WTC11 (cell line): Measurements from ENCODE around the gene IQGAP2. TPM values are rescaled to one million over a fixed set of nuclear protein-coding genes. Genes with fewer than 3 reads are reported as not detected.

Experiments
- ATAC-seq: fragments of 200-7000 bp; cut with Tn5 transposase; 2 replicates; pipeline ENCODE4 v1.10.0; 2021; ENCODE audit warnings: mild to moderate bottlenecking, moderate library complexity
- CTCF ChIA-PET: fragments of 300-600 bp; sonication (Branson Sonifier 250); formaldehyde crosslinking; loops from one replicate; lab custom pipeline; 2021; ENCODE audit warnings: antibody characterized with exemption; lab: Charles Lee
- POLR2A ChIA-PET: fragments of 350-600 bp; sonication (Branson Sonifier 250); formaldehyde crosslinking; loops from one replicate; lab custom pipeline; 2021; ENCODE audit warnings: antibody characterized with exemption; lab: Charles Lee
- DNase-seq: peaks from one replicate; pipeline ENCODE4 v3.0.0; 2021; ENCODE audit warnings: low spot score
- H3K27ac Mint-ChIP-seq: 2 replicates; pipeline ENCODE4 v1.8.0; 2021; ENCODE audit warnings: mixed read lengths
- H3K27me3 Mint-ChIP-seq: 2 replicates; pipeline ENCODE4 v1.8.0; 2021; ENCODE audit warnings: low read depth, mild to moderate bottlenecking, moderate library complexity, mixed read lengths
- H3K36me3 Mint-ChIP-seq: 2 replicates; pipeline ENCODE4 v1.8.0; 2021; ENCODE audit warnings: mixed read lengths
- H3K4me1 Mint-ChIP-seq: 2 replicates; pipeline ENCODE4 v1.8.0; 2022; ENCODE audit warnings: mixed read lengths
- H3K4me3 Mint-ChIP-seq: 2 replicates; pipeline ENCODE4 v1.8.0; 2021; ENCODE audit warnings: mild to moderate bottlenecking, moderate library complexity, mixed read lengths
- H3K9me3 Mint-ChIP-seq: 2 replicates; pipeline ENCODE4 v1.8.0; 2021; ENCODE audit warnings: mixed read lengths
- ARID4B ChIP-seq: sonication (generic); formaldehyde crosslinking; IDR thresholded peaks from 2 replicates; pipeline ENCODE4 v1.8.0; 2023; ENCODE audit warnings: missing genetic modification reagents, mild to moderate bottlenecking, borderline replicate concordance
- CREM ChIP-seq: sonication (generic); formaldehyde crosslinking; IDR thresholded peaks from 2 replicates; pipeline ENCODE4 v1.8.1; 2022; ENCODE audit warnings: mild to moderate bottlenecking, missing genetic modification reagents, moderate library complexity
- ESRRA ChIP-seq: sonication (generic); formaldehyde crosslinking; IDR thresholded peaks from 2 replicates; pipeline ENCODE4 v1.8.1; 2022; ENCODE audit warnings: mild to moderate bottlenecking, missing genetic modification reagents, borderline replicate concordance
- FOXP4 ChIP-seq: sonication (generic); formaldehyde crosslinking; IDR thresholded peaks from 2 replicates; pipeline ENCODE4 v1.8.0; 2022; ENCODE audit warnings: mild to moderate bottlenecking, missing genetic modification reagents
- HMGXB4 ChIP-seq: sonication (generic); formaldehyde crosslinking; IDR thresholded peaks from 2 replicates; pipeline ENCODE4 v1.8.1; 2023; ENCODE audit warnings: mild to moderate bottlenecking, moderate library complexity, missing genetic modification reagents
- IRF1 ChIP-seq: sonication (generic); formaldehyde crosslinking; IDR thresholded peaks from 2 replicates; pipeline ENCODE4 v1.8.0; 2023; ENCODE audit warnings: missing genetic modification reagents
- IRF2 ChIP-seq: sonication (generic); formaldehyde crosslinking; IDR thresholded peaks from 2 replicates; pipeline ENCODE4 v1.8.0; 2022; ENCODE audit warnings: low read depth, missing genetic modification reagents, borderline replicate concordance
- JUN ChIP-seq: sonication (generic); formaldehyde crosslinking; IDR thresholded peaks from 2 replicates; pipeline ENCODE4 v1.8.0; 2023; ENCODE audit warnings: mild to moderate bottlenecking, missing genetic modification reagents
- MLX ChIP-seq: sonication (generic); formaldehyde crosslinking; IDR thresholded peaks from 2 replicates; pipeline ENCODE4 v1.8.1; 2023; ENCODE audit warnings: mild to moderate bottlenecking, missing genetic modification reagents, moderate library complexity
- MXD4 ChIP-seq: fragments of 250-450 bp; sonication (Bioruptor Pico); IDR thresholded peaks from 2 replicates; pipeline ENCODE4 v1.8.0; 2021; ENCODE audit warnings: mild to moderate bottlenecking, moderate library complexity, borderline replicate concordance
- NR2C2 ChIP-seq: sonication (generic); formaldehyde crosslinking; IDR thresholded peaks from 2 replicates; pipeline ENCODE4 v1.8.0; 2022; ENCODE audit warnings: mild to moderate bottlenecking, missing genetic modification reagents
- RELA ChIP-seq: sonication (generic); formaldehyde crosslinking; IDR thresholded peaks from 2 replicates; pipeline ENCODE4 v1.8.1; 2022; ENCODE audit warnings: missing genetic modification reagents, mild to moderate bottlenecking, borderline replicate concordance
- SMAD3 ChIP-seq: sonication (generic); formaldehyde crosslinking; IDR thresholded peaks from 2 replicates; pipeline ENCODE4 v1.8.0; 2022; ENCODE audit warnings: missing genetic modification reagents, mild to moderate bottlenecking, borderline replicate concordance
- ZNF121 ChIP-seq: sonication (generic); formaldehyde crosslinking; IDR thresholded peaks from 2 replicates; pipeline ENCODE4 v1.8.0; 2023; ENCODE audit warnings: missing genetic modification reagents
- ZNF232 ChIP-seq: sonication (generic); formaldehyde crosslinking; IDR thresholded peaks from 2 replicates; pipeline ENCODE4 v1.8.0; 2022; ENCODE audit warnings: mild to moderate bottlenecking, missing genetic modification reagents
- total RNA-seq: library from RNA; stranded (reverse); gene quantifications from 3 replicates; pipeline ENCODE4 v1.2.3, GENCODE V29; 2021
- TF ChIP-seq, protein P1 (sequence below): fragments of 250-450 bp; sonication (Bioruptor Pico); IDR thresholded peaks from 2 replicates; pipeline ENCODE4 v1.9.0; 2021; ENCODE audit warnings: mild to moderate bottlenecking
- TF ChIP-seq, protein P2 (sequence below): fragments of 250-450 bp; sonication (Bioruptor Pico); IDR thresholded peaks from 2 replicates; pipeline ENCODE4 v2.1.2; 2022; ENCODE audit warnings: mild to moderate bottlenecking, moderate library complexity
- TF ChIP-seq, protein P3 (sequence below): sonication (generic); formaldehyde crosslinking; IDR thresholded peaks from 2 replicates; pipeline ENCODE4 v1.8.1; 2023; ENCODE audit warnings: mild to moderate bottlenecking, missing genetic modification reagents
- TF ChIP-seq, protein P4 (sequence below): sonication (generic); formaldehyde crosslinking; IDR thresholded peaks from 2 replicates; pipeline ENCODE4 v1.8.1; 2023; ENCODE audit warnings: mild to moderate bottlenecking, missing genetic modification reagents, moderate library complexity

Gene IQGAP2
- total RNA-seq, 1 experiment from 2014 or later: 70.6 TPM

DNA sequence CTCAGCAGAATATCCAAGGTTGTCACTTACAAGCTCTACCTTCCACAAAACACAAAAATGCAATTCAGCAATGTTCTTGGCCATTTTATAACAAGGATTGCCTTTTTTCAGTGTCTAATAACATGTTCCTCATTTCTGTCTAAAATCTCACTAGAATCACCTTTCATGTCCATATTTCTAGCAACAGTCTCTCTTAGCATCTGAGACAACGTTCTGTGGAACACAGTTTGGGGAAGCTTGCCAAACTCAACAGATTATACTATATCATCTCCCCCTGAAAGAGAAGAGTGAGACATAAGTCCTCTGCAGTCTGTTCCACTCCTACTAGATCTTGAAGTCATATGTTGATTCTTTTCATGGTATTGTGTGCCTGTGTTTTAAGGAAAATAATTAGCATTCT lies 149.5 kb downstream of the IQGAP2 start:
- H3K36me3 Mint-ChIP-seq: peaks cover 20% of the 10 kb centered on the region
- ATAC-seq (no peak), DNase-seq (no peak)
- POLR2A ChIA-PET: no interaction called here
- H3K4me1 Mint-ChIP-seq: peaks cover 14% of the 10 kb centered on the region
- no peaks in the 10 kb centered on the region for H3K27me3 Mint-ChIP-seq
- no peak overlapping the region for H3K4me3 Mint-ChIP-seq
- no peak overlapping the region for H3K27ac Mint-ChIP-seq
- TF ChIP-seq HMGXB4 (CRISPR knock-in tag) (no peak), ZNF232 (CRISPR knock-in tag) (no peak), SMAD3 (CRISPR knock-in tag) (no peak), FOXP4 (no peak), CREM (CRISPR knock-in tag) (no peak), ZNF121 (CRISPR knock-in tag) (no peak), ESRRA (no peak), JUN (CRISPR knock-in tag) (no peak), IRF1 (no peak), IRF2 (CRISPR knock-in tag) (no peak)
- TF ChIP-seq, protein P1, sequence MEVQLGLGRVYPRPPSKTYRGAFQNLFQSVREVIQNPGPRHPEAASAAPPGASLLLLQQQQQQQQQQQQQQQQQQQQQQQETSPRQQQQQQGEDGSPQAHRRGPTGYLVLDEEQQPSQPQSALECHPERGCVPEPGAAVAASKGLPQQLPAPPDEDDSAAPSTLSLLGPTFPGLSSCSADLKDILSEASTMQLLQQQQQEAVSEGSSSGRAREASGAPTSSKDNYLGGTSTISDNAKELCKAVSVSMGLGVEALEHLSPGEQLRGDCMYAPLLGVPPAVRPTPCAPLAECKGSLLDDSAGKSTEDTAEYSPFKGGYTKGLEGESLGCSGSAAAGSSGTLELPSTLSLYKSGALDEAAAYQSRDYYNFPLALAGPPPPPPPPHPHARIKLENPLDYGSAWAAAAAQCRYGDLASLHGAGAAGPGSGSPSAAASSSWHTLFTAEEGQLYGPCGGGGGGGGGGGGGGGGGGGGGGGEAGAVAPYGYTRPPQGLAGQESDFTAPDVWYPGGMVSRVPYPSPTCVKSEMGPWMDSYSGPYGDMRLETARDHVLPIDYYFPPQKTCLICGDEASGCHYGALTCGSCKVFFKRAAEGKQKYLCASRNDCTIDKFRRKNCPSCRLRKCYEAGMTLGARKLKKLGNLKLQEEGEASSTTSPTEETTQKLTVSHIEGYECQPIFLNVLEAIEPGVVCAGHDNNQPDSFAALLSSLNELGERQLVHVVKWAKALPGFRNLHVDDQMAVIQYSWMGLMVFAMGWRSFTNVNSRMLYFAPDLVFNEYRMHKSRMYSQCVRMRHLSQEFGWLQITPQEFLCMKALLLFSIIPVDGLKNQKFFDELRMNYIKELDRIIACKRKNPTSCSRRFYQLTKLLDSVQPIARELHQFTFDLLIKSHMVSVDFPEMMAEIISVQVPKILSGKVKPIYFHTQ (CRISPR knock-in tag): no peak
- TF ChIP-seq, protein P2, sequence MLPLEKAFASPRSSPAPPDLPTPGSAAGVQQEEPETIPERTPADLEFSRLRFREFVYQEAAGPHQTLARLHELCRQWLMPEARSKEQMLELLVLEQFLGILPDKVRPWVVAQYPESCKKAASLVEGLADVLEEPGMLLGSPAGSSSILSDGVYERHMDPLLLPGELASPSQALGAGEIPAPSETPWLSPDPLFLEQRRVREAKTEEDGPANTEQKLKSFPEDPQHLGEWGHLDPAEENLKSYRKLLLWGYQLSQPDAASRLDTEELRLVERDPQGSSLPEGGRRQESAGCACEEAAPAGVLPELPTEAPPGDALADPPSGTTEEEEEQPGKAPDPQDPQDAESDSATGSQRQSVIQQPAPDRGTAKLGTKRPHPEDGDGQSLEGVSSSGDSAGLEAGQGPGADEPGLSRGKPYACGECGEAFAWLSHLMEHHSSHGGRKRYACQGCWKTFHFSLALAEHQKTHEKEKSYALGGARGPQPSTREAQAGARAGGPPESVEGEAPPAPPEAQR (CRISPR knock-in tag): no peak
- TF ChIP-seq, protein P3, sequence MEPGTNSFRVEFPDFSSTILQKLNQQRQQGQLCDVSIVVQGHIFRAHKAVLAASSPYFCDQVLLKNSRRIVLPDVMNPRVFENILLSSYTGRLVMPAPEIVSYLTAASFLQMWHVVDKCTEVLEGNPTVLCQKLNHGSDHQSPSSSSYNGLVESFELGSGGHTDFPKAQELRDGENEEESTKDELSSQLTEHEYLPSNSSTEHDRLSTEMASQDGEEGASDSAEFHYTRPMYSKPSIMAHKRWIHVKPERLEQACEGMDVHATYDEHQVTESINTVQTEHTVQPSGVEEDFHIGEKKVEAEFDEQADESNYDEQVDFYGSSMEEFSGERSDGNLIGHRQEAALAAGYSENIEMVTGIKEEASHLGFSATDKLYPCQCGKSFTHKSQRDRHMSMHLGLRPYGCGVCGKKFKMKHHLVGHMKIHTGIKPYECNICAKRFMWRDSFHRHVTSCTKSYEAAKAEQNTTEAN (CRISPR knock-in tag): no peak
- peaks cover 18% of the 10 kb centered on the region for H3K9me3 Mint-ChIP-seq
- CTCF ChIA-PET: no interaction called here

DNA sequence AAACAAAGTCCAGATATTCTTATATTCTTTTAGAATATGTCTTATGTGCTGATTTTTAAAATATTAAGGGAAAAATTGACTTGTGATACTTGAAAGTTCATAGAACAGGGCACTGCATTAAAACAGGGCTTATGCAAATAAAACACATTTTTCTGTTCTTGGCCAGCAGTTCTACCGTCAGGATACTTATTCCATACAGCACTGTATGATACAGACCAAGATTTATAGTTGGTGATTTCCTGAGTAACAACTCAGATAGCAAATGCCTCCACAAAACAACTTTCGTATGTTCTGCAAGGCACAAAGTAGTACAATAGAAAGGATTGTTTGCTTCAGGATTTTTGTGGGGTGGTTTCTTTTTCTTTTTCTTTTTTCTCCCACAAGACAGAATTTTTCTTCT lies 150.2 kb downstream of the IQGAP2 start:
- no peak overlapping the region for H3K27ac Mint-ChIP-seq
- H3K4me1 Mint-ChIP-seq: peaks cover 7% of the 10 kb centered on the region
- peaks cover 20% of the 10 kb centered on the region for H3K36me3 Mint-ChIP-seq
- H3K9me3 Mint-ChIP-seq: peaks cover 18% of the 10 kb centered on the region
- H3K4me3 Mint-ChIP-seq: no peak overlapping the region
- ChIA-PET POLR2A (no interaction called here), CTCF (no interaction called here)
- no peak for ATAC-seq
- no peaks in the 10 kb centered on the region for H3K27me3 Mint-ChIP-seq
- no peak for DNase-seq
- TF ChIP-seq MLX (no peak), RELA (no peak), MXD4 (CRISPR knock-in tag) (no peak), NR2C2 (CRISPR knock-in tag) (no peak), ARID4B (no peak)
- TF ChIP-seq, protein P4, sequence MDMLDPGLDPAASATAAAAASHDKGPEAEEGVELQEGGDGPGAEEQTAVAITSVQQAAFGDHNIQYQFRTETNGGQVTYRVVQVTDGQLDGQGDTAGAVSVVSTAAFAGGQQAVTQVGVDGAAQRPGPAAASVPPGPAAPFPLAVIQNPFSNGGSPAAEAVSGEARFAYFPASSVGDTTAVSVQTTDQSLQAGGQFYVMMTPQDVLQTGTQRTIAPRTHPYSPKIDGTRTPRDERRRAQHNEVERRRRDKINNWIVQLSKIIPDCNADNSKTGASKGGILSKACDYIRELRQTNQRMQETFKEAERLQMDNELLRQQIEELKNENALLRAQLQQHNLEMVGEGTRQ (CRISPR knock-in tag): no peak
